BE2C (cell line): ENCODE data around the gene PRKCG. TPM values are rescaled to one million over a fixed set of nuclear protein-coding genes. Genes with fewer than 3 reads are reported as not detected.
"Not testable (repeated sequence)": the region's sequence is repeated elsewhere in the genome, so short reads cannot be mapped to it uniquely, and the experiment has no call there.

ENCODE experiments used
- DNase-seq: peaks from one replicate; pipeline ENCODE4 v3.0.0-alpha.2; 2020
- H3K27me3 ChIP-seq: fragments of 250-450 bp; sonication (Bioruptor Pico); 2 replicates; pipeline ENCODE4 v1.5.1; 2020; ENCODE audit warnings: mild to moderate bottlenecking
- H3K36me3 ChIP-seq: fragments of 250-450 bp; sonication (Bioruptor Pico); 2 replicates; pipeline ENCODE4 v1.5.1; 2020; ENCODE audit warnings: mild to moderate bottlenecking
- H3K4me1 ChIP-seq: fragments of 250-450 bp; sonication (Bioruptor Pico); 2 replicates; pipeline ENCODE4 v1.5.1; 2020
- H3K4me3 ChIP-seq: 2 replicates; pipeline ENCODE4 v1.5.1; 2011; ENCODE audit warnings: low read depth, low read length
- H3K9me3 ChIP-seq: fragments of 250-450 bp; sonication (Bioruptor Pico); 2 replicates; pipeline ENCODE4 v1.5.1; 2020
- CTCF ChIP-seq: IDR thresholded peaks from 2 replicates; pipeline ENCODE4 v1.5.1; 2012; ENCODE audit warnings: mild to moderate bottlenecking, low read depth, low read length
- polyA plus RNA-seq: library from polyadenylated mRNA; unstranded; fragments of >200 nt; gene quantifications from one replicate; pipeline ENCODE4 v1.2.1, GENCODE V29; 2012; ENCODE audit warnings: low read depth, missing spikeins; ENCODE audit not compliant: insufficient read length, insufficient read depth

Gene PRKCG
- 0.28 TPM for polyA plus RNA-seq

- H3K27me3 ChIP-seq: peaks cover 50% of the 10 kb centered on the region
- peak; percentile 63 for DNase-seq
These were observed at the start of gene PRKCG for GRCh38 chr19:53881482-53882390. PRKCG (plus strand) TSS chr19:53882197; CDS start chr19:53882495, 298 bp downstream.

GRCh38 chr19:53832861-53833260 lies 49.1 kb upstream of the PRKCG start:
- H3K4me3 ChIP-seq, H3K4me1 ChIP-seq: not testable (repeated sequence)

More at GRCh38 chr19:53881482-53882390, at the start of gene PRKCG:
- Histone ChIP-seq H3K9me3 (no peaks in the 10 kb centered on the region), H3K36me3 (no peaks in the 10 kb centered on the region), H3K4me1 (no peaks in the 10 kb centered on the region), H3K4me3 (peak within 1 kb of the TSS; percentile 46)
- peak; percentile 44 for TF ChIP-seq CTCF

GRCh38 chr19:53838446-53838845 lies 43.6 kb upstream of the PRKCG start:
- not testable (repeated sequence) for DNase-seq, H3K36me3 ChIP-seq, H3K4me1 ChIP-seq, H3K9me3 ChIP-seq, H3K4me3 ChIP-seq
- H3K27me3 ChIP-seq: peaks cover 14% of the 10 kb centered on the region

More at GRCh38 chr19:53832861-53833260, 49.1 kb upstream of the PRKCG start:
- H3K36me3 ChIP-seq, H3K9me3 ChIP-seq, DNase-seq: not testable (repeated sequence)
- H3K27me3 ChIP-seq: peaks cover 20% of the 10 kb centered on the region

GRCh38 chr19:53840241-53840640 lies 41.8 kb upstream of the PRKCG start:
- DNase-seq, H3K9me3 ChIP-seq, H3K4me3 ChIP-seq, H3K36me3 ChIP-seq, H3K4me1 ChIP-seq: not testable (repeated sequence)
- peaks cover 16% of the 10 kb centered on the region for H3K27me3 ChIP-seq

- not testable (repeated sequence) for H3K36me3 ChIP-seq, H3K4me1 ChIP-seq, DNase-seq, H3K4me3 ChIP-seq, H3K9me3 ChIP-seq
- H3K27me3 ChIP-seq: peaks cover 18% of the 10 kb centered on the region
These were observed 41.1 kb upstream of the PRKCG start for GRCh38 chr19:53840914-53841313.

- Histone ChIP-seq H3K4me1 (no peaks in the 10 kb centered on the region), H3K9me3 (no peaks in the 10 kb centered on the region), H3K36me3 (no peaks in the 10 kb centered on the region), H3K27me3 (peaks cover 13% of the 10 kb centered on the region), H3K4me3 (no peak overlapping the region)
- no peak for DNase-seq
- TF ChIP-seq CTCF: no peak
These were observed 37.1 kb upstream of the PRKCG start for GRCh38 chr19:53844849-53845246.

GRCh38 chr19:53847555-53847954 lies 34.4 kb upstream of the PRKCG start:
- H3K4me3 ChIP-seq: no peak overlapping the region
- H3K4me1 ChIP-seq: no peaks in the 10 kb centered on the region
- H3K36me3 ChIP-seq: no peaks in the 10 kb centered on the region
- TF ChIP-seq CTCF: no peak
- H3K9me3 ChIP-seq: no peaks in the 10 kb centered on the region
- peaks cover 11% of the 10 kb centered on the region for H3K27me3 ChIP-seq
- DNase-seq: no peak

GRCh38 chr19:53849237-53849676 lies 32.7 kb upstream of the PRKCG start:
- H3K4me1 ChIP-seq: no peaks in the 10 kb centered on the region
- H3K9me3 ChIP-seq: no peaks in the 10 kb centered on the region
- DNase-seq: no peak
- H3K27me3 ChIP-seq: peaks cover 5% of the 10 kb centered on the region; the same call in 1 of the 2 replicates
- no peak for TF ChIP-seq CTCF
- no peaks in the 10 kb centered on the region for H3K36me3 ChIP-seq
- H3K4me3 ChIP-seq: no peak overlapping the region
